PC-3 (cell line): ENCODE data around the gene UBAC1.
"Not testable (repeated sequence)": the region's sequence is repeated elsewhere in the genome, so short reads cannot be mapped to it uniquely, and the experiment has no call there.

Source experiments
- EZH2 ChIP-seq: fragments of 300-600 bp; sonication (generic); IDR thresholded peaks from one replicate; pipeline ENCODE4 v1.6.1; 2017; ENCODE audit warnings: antibody characterized with exemption, mild to moderate bottlenecking, low read length; ENCODE audit not compliant: unreplicated experiment
- EZH2phosphoT487 ChIP-seq: fragments of 300-600 bp; sonication (generic); IDR thresholded peaks from 2 replicates; pipeline ENCODE4 v1.6.1; 2018; ENCODE audit warnings: mild to moderate bottlenecking, antibody characterized with exemption, low read length, borderline replicate concordance
- TF ChIP-seq, protein P1 (sequence below): fragments of 300-600 bp; sonication (generic); conservative IDR thresholded peaks from 2 replicates; pipeline ENCODE4 v1.5.1; 2017; ENCODE audit warnings: antibody characterized with exemption, low read depth, mild to moderate bottlenecking, low read length

DNA sequence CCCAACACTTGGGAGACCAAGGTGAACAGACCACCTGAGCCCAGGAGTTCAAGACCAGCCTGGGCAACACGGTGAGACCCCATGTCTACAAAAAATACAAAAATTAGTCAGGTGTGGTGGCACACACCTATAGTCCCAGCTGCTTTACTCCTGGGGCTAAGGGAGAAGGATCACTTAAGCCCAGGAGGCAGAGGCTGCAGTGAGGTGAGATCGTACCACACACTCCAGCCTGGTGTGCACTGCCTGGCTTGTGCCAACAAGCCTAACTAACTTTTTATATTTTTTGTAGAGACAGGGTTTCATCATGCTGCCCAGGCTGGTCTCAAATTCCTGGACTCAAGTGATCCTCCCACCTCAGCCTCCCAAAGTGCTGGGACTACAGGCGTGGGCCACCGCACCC is 10.3 kb downstream of the UBAC1 start:
- TF ChIP-seq, protein P1, sequence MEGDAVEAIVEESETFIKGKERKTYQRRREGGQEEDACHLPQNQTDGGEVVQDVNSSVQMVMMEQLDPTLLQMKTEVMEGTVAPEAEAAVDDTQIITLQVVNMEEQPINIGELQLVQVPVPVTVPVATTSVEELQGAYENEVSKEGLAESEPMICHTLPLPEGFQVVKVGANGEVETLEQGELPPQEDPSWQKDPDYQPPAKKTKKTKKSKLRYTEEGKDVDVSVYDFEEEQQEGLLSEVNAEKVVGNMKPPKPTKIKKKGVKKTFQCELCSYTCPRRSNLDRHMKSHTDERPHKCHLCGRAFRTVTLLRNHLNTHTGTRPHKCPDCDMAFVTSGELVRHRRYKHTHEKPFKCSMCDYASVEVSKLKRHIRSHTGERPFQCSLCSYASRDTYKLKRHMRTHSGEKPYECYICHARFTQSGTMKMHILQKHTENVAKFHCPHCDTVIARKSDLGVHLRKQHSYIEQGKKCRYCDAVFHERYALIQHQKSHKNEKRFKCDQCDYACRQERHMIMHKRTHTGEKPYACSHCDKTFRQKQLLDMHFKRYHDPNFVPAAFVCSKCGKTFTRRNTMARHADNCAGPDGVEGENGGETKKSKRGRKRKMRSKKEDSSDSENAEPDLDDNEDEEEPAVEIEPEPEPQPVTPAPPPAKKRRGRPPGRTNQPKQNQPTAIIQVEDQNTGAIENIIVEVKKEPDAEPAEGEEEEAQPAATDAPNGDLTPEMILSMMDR: not testable (repeated sequence)
- not testable (repeated sequence) for TF ChIP-seq EZH2, EZH2phosphoT487
